Nephron progenitor cell (in vitro differentiated cells): ENCODE results near the gene RALGAPA1.

Source experiments
- DNase-seq: peaks from one replicate; pipeline ENCODE4 v3.0.0; 2021
- H3K27ac Mint-ChIP-seq: 2 replicates; pipeline ENCODE4 v1.8.0; 2021; ENCODE audit warnings: mild to moderate bottlenecking, moderate library complexity, mixed read lengths
- H3K27me3 Mint-ChIP-seq: 2 replicates; pipeline ENCODE4 v1.8.0; 2021; ENCODE audit warnings: mild to moderate bottlenecking, low read depth, mixed read lengths; ENCODE audit not compliant: poor library complexity
- H3K36me3 Mint-ChIP-seq: 2 replicates; pipeline ENCODE4 v1.8.0; 2021; ENCODE audit warnings: low read depth, mixed read lengths
- H3K4me1 Mint-ChIP-seq: 2 replicates; pipeline ENCODE4 v1.8.0; 2021; ENCODE audit warnings: mixed read lengths
- H3K4me3 Mint-ChIP-seq: 2 replicates; pipeline ENCODE4 v1.8.0; 2021; ENCODE audit warnings: mild to moderate bottlenecking, moderate library complexity, mixed read lengths
- H3K9me3 Mint-ChIP-seq: 2 replicates; pipeline ENCODE4 v1.8.0; 2021; ENCODE audit warnings: mild to moderate bottlenecking, moderate library complexity, mixed read lengths
- CTCF ChIP-seq: fragments of 200-600 bp; sonication (generic); IDR thresholded peaks from 2 replicates; pipeline ENCODE4 v1.5.0; 2021; ENCODE audit warnings: antibody characterized with exemption

Gene RALGAPA1

GRCh38 chr14:35578135-35578534, 231.0 kb downstream of the RALGAPA1 start:
- H3K4me1 Mint-ChIP-seq: no peaks in the 10 kb centered on the region
- no peaks in the 10 kb centered on the region for H3K27me3 Mint-ChIP-seq
- H3K27ac Mint-ChIP-seq: no peak overlapping the region
- H3K9me3 Mint-ChIP-seq: no peaks in the 10 kb centered on the region
- no peak for TF ChIP-seq CTCF
- no peak for DNase-seq
- no peak overlapping the region for H3K4me3 Mint-ChIP-seq
- peaks cover 2% of the 10 kb centered on the region for H3K36me3 Mint-ChIP-seq

DNA sequence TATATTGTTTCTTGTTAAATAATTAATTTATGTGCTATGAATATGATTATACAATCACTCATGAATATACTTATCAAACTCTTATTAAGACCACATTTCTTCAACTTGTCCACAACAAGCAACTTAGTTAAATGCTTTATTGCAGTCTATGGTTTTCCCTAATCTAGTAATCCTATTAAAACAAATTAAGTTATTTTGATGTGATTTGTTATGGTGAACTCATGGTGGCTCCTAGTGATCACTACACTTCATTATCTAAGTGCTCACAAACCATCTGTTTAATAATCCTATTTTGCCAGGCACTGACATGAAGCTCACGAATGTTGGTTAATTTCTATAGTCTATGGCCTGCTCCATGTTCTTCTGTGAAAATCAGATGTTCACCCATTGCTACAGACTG, 232.2 kb downstream of the RALGAPA1 start:
- DNase-seq: no peak
- no peaks in the 10 kb centered on the region for H3K27me3 Mint-ChIP-seq
- no peak for TF ChIP-seq CTCF
- no peak overlapping the region for H3K4me3 Mint-ChIP-seq
- H3K9me3 Mint-ChIP-seq: no peaks in the 10 kb centered on the region
- no peaks in the 10 kb centered on the region for H3K36me3 Mint-ChIP-seq
- H3K27ac Mint-ChIP-seq: no peak overlapping the region
- no peaks in the 10 kb centered on the region for H3K4me1 Mint-ChIP-seq

GRCh38 chr14:35576260-35576659, 232.8 kb downstream of the RALGAPA1 start:
- TF ChIP-seq CTCF: no peak
- no peaks in the 10 kb centered on the region for H3K27me3 Mint-ChIP-seq
- H3K4me1 Mint-ChIP-seq: no peaks in the 10 kb centered on the region
- H3K27ac Mint-ChIP-seq: no peak overlapping the region
- no peaks in the 10 kb centered on the region for H3K9me3 Mint-ChIP-seq
- no peak for DNase-seq
- H3K4me3 Mint-ChIP-seq: no peak overlapping the region
- H3K36me3 Mint-ChIP-seq: no peaks in the 10 kb centered on the region

GRCh38 chr14:35573911-35574310, 235.2 kb downstream of the RALGAPA1 start:
- no peak overlapping the region for H3K27ac Mint-ChIP-seq
- H3K4me3 Mint-ChIP-seq: no peak overlapping the region
- H3K9me3 Mint-ChIP-seq: no peaks in the 10 kb centered on the region
- no peak for DNase-seq
- no peaks in the 10 kb centered on the region for H3K4me1 Mint-ChIP-seq
- H3K27me3 Mint-ChIP-seq: no peaks in the 10 kb centered on the region
- no peak for TF ChIP-seq CTCF
- no peaks in the 10 kb centered on the region for H3K36me3 Mint-ChIP-seq

- no peak overlapping the region for H3K27ac Mint-ChIP-seq
- H3K4me3 Mint-ChIP-seq: no peak overlapping the region
- no peaks in the 10 kb centered on the region for H3K36me3 Mint-ChIP-seq
- no peak for DNase-seq
- H3K27me3 Mint-ChIP-seq: no peaks in the 10 kb centered on the region
- H3K9me3 Mint-ChIP-seq: no peaks in the 10 kb centered on the region
- no peaks in the 10 kb centered on the region for H3K4me1 Mint-ChIP-seq
- TF ChIP-seq CTCF: no peak
Measured at GRCh38 chr14:35571598-35571997, 237.5 kb downstream of the RALGAPA1 start.

- TF ChIP-seq CTCF: no peak
- H3K9me3 Mint-ChIP-seq: no peaks in the 10 kb centered on the region
Measured at GRCh38 chr14:35565871-35566464, 243.1 kb downstream of the RALGAPA1 start.

More at GRCh38 chr14:35565871-35566464, 243.1 kb downstream of the RALGAPA1 start:
- no peak for DNase-seq
- no peaks in the 10 kb centered on the region for H3K36me3 Mint-ChIP-seq
- no peaks in the 10 kb centered on the region for H3K27me3 Mint-ChIP-seq
- H3K4me3 Mint-ChIP-seq: no peak overlapping the region
- no peak overlapping the region for H3K27ac Mint-ChIP-seq
- H3K4me1 Mint-ChIP-seq: no peaks in the 10 kb centered on the region
